ENCODE measurements around the gene KCNIP4. TPM values are rescaled to one million over a fixed set of nuclear protein-coding genes. Genes with fewer than 3 reads are reported as not detected.
A peak's percentile ranks its signal among the peaks of the same experiment; 100 is the strongest.

KCNIP4 gene
- total RNA-seq, 1 experiment from 2014 or later, result 0.91 TPM

DNA sequence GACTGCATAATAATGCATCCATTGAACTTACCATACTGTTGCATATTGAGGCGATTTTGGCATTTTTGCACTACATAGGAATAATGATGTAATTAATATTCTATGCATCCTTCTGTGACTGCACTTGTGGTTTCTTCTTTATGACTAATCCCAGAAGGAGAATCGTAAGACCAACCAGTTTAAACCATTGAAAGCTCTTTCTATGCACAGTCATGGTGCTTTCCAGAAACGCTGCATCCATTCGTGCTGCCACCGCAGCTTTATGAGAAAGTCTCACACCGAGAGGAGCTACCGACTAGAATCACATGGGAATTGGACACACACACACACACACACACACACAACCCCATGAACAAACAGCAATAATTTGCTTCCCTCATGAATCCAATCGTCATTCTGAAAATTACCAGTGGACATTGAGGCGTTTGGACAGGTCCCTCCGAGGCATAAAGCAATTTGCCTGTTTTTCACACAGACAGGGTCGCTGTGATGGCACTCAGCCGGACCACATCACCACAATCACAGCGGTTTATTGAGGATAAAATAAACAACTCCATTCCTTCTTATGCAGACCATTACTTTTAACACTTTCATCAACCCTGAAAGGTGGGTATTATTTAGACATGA lies 1184.1 kb downstream of the KCNIP4 start:
- no peaks in the 10 kb centered on the region for H3K36me3 Mint-ChIP-seq (ENCODE audit: insufficient read depth, unreplicated experiment)
- CTCF ChIA-PET, result interaction anchor here (0.6 to 3.7 kb wide), 2 partner anchors 9 to 727 kb away, joined by 3 to 21 read pairs; no protein-coding TSS in a partner anchor
- DNase-seq (ENCODE audit: unreplicated experiment), result no peak
- H3K27ac Mint-ChIP-seq (ENCODE audit: low read depth, unreplicated experiment), result no peak overlapping the region
- no peaks in the 10 kb centered on the region for H3K9me3 Mint-ChIP-seq (ENCODE audit: unreplicated experiment)
- H3K27me3 Mint-ChIP-seq (ENCODE audit: insufficient read depth, unreplicated experiment), result no peaks in the 10 kb centered on the region
- H3K4me3 Mint-ChIP-seq (ENCODE audit: unreplicated experiment), result no peak overlapping the region
- TF ChIP-seq, protein P1, sequence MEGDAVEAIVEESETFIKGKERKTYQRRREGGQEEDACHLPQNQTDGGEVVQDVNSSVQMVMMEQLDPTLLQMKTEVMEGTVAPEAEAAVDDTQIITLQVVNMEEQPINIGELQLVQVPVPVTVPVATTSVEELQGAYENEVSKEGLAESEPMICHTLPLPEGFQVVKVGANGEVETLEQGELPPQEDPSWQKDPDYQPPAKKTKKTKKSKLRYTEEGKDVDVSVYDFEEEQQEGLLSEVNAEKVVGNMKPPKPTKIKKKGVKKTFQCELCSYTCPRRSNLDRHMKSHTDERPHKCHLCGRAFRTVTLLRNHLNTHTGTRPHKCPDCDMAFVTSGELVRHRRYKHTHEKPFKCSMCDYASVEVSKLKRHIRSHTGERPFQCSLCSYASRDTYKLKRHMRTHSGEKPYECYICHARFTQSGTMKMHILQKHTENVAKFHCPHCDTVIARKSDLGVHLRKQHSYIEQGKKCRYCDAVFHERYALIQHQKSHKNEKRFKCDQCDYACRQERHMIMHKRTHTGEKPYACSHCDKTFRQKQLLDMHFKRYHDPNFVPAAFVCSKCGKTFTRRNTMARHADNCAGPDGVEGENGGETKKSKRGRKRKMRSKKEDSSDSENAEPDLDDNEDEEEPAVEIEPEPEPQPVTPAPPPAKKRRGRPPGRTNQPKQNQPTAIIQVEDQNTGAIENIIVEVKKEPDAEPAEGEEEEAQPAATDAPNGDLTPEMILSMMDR (IDR thresholded peaks at IDR 0.05; ENCODE audit: unreplicated experiment), result no peak
- intact Hi-C loops (cut with micrococcal nuclease), result no loop called here
- no peaks in the 10 kb centered on the region for H3K4me1 Mint-ChIP-seq (ENCODE audit: insufficient read depth, unreplicated experiment)
- BruUV-seq (replicated peaks), result no TSS peak
- POLR2A ChIA-PET, result interaction anchor here (0.8 kb wide), 1 partner anchor 10 kb away, joined by 3 read pairs; no protein-coding TSS in a partner anchor

GRCh38 chr4:20761826-20762225 lies 1186.7 kb downstream of the KCNIP4 start:
- Mint-ChIP-seq H3K9me3 (ENCODE audit: unreplicated experiment) (no peaks in the 10 kb centered on the region), H3K4me3 (ENCODE audit: unreplicated experiment) (no peak overlapping the region), H3K27ac (ENCODE audit: low read depth, unreplicated experiment) (no peak overlapping the region), H3K4me1 (ENCODE audit: insufficient read depth, unreplicated experiment) (no peaks in the 10 kb centered on the region), H3K27me3 (ENCODE audit: insufficient read depth, unreplicated experiment) (no peaks in the 10 kb centered on the region), H3K36me3 (ENCODE audit: insufficient read depth, unreplicated experiment) (no peaks in the 10 kb centered on the region)
- TF ChIP-seq, protein P1 (IDR thresholded peaks at IDR 0.05; ENCODE audit: unreplicated experiment), result no peak
- ChIA-PET POLR2A (no interaction called here), CTCF (interaction anchor here (0.6 to 2.4 kb wide), 3 partner anchors 8 to 708 kb away, joined by 3 to 15 read pairs (median 5); no protein-coding TSS in a partner anchor)
- intact Hi-C loops (cut with micrococcal nuclease), result no loop called here
- DNase-seq (ENCODE audit: unreplicated experiment), result no peak
- no TSS peak for BruUV-seq (replicated peaks)

- DNase-seq (ENCODE audit: unreplicated experiment), result peak; percentile 10
- H3K27ac Mint-ChIP-seq (ENCODE audit: low read depth, unreplicated experiment), result no peak overlapping the region
- CTCF ChIA-PET, result interaction anchor here (0.6 to 2.4 kb wide), 4 partner anchors 9 to 709 kb away, joined by 3 to 15 read pairs (median 6); no protein-coding TSS in a partner anchor
- POLR2A ChIA-PET, result no interaction called here
- no TSS peak for BruUV-seq (replicated peaks)
- no peak overlapping the region for H3K4me3 Mint-ChIP-seq (ENCODE audit: unreplicated experiment)
- no peaks in the 10 kb centered on the region for H3K9me3 Mint-ChIP-seq (ENCODE audit: unreplicated experiment)
- intact Hi-C loops (cut with micrococcal nuclease), result no loop called here
- no peaks in the 10 kb centered on the region for H3K4me1 Mint-ChIP-seq (ENCODE audit: insufficient read depth, unreplicated experiment)
- no peaks in the 10 kb centered on the region for H3K36me3 Mint-ChIP-seq (ENCODE audit: insufficient read depth, unreplicated experiment)
- TF ChIP-seq, protein P1 (IDR thresholded peaks at IDR 0.05; ENCODE audit: unreplicated experiment), result no peak
- no peaks in the 10 kb centered on the region for H3K27me3 Mint-ChIP-seq (ENCODE audit: insufficient read depth, unreplicated experiment)
Measured at GRCh38 chr4:20761382-20761781, 1187.2 kb downstream of the KCNIP4 start.

GRCh38 chr4:20760053-20760452 lies 1188.5 kb downstream of the KCNIP4 start:
- Mint-ChIP-seq H3K9me3 (ENCODE audit: unreplicated experiment) (no peaks in the 10 kb centered on the region), H3K4me3 (ENCODE audit: unreplicated experiment) (no peak overlapping the region), H3K36me3 (ENCODE audit: insufficient read depth, unreplicated experiment) (no peaks in the 10 kb centered on the region), H3K27ac (ENCODE audit: low read depth, unreplicated experiment) (no peak overlapping the region), H3K4me1 (ENCODE audit: insufficient read depth, unreplicated experiment) (no peaks in the 10 kb centered on the region), H3K27me3 (ENCODE audit: insufficient read depth, unreplicated experiment) (no peaks in the 10 kb centered on the region)
- no TSS peak for BruUV-seq (replicated peaks)
- DNase-seq (ENCODE audit: unreplicated experiment), result peak; percentile 8
- ChIA-PET POLR2A (interaction anchor here (0.7 kb wide), 1 partner anchor 293 kb away, joined by 4 read pairs; no protein-coding TSS in a partner anchor), CTCF (interaction anchor here (1.6 to 2.4 kb wide), 3 partner anchors 13 to 710 kb away, joined by 5 to 15 read pairs (median 6); no protein-coding TSS in a partner anchor)
- intact Hi-C loops (cut with micrococcal nuclease), result no loop called here
- TF ChIP-seq, protein P1 (IDR thresholded peaks at IDR 0.05; ENCODE audit: unreplicated experiment), result no peak
